ENCODE results near the gene SLC25A13. TPM values are rescaled to one million over a fixed set of nuclear protein-coding genes. Genes with fewer than 3 reads are reported as not detected.
A peak's percentile ranks its signal among the peaks of the same experiment; 100 is the strongest.
"Not testable (repeated sequence)": the region's sequence is repeated elsewhere in the genome, so short reads cannot be mapped to it uniquely, and the experiment has no call there.

Gene SLC25A13
- polyA plus RNA-seq, 1 of the 3 experiments (the other 2 are of a cell fraction) = 16.0 TPM

DNA sequence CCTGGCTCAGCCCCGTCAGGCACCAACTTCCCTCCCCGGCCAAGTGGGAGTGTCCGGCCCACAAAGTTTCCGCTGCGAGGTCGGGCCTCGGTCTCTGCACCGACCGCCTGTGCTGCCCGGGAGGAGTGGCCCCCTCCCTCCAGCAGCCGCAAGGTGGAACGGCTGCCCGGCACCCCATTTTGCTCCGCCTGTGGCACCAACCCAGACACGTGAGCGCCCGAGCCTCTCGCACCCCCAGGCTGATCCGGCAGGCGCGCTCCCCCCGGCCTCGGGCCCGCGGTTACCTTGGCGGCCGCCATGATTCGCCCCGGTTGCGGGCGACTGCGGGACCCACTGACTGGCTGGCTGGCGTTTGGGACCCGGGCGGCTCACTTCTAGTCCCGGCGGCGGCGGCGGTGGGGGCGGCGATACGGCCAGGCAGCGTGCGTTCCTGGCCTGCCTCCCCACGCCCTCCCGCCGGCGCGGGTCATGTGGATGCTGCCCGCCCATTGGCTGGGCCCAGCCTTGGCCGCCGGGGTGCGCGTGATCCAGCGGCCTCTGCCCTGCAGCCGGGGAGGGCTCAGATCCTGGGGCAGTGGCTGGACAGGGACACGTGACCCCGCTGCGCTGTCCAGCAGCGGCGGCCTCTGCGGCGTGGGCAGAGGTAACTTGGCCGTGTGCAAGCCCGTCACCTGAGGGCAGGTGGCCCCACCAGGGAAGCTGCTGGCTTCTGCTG lies at the start of gene SLC25A13 (continued):
- TF ChIP-seq EP300 (IDR thresholded peaks at IDR 0.05; ENCODE audit: borderline replicate concordance in 1 of 2, low read depth in 1 of 2, low read length in 1 of 2) (peak; percentile 41 to 51; a peak in 3 of 4 replicates), NRF1 (IDR thresholded peaks at IDR 0.05; ENCODE audit: low read depth, low read length) (peak; percentile 57), GATA2 (CRISPR knock-in tag; IDR thresholded peaks at IDR 0.05) (peak; percentile 33; the same call in 1 of the 2 replicates), FOXM1 (IDR thresholded peaks at IDR 0.05; ENCODE audit: low read depth) (no peak), JUND (IDR thresholded peaks at IDR 0.05) (no peak), NFIC (IDR thresholded peaks at IDR 0.05; ENCODE audit: borderline replicate concordance) (0 out of 2 replicates have a peak, but pooled peaks have one; percentile 30), MXI1 (IDR thresholded peaks at IDR 0.05; ENCODE audit: low read depth, low read length) (peak; percentile 95), FOSL2 (IDR thresholded peaks at IDR 0.05; ENCODE audit: borderline replicate concordance, low read depth) (no peak)
- TF ChIP-seq, protein P1, sequence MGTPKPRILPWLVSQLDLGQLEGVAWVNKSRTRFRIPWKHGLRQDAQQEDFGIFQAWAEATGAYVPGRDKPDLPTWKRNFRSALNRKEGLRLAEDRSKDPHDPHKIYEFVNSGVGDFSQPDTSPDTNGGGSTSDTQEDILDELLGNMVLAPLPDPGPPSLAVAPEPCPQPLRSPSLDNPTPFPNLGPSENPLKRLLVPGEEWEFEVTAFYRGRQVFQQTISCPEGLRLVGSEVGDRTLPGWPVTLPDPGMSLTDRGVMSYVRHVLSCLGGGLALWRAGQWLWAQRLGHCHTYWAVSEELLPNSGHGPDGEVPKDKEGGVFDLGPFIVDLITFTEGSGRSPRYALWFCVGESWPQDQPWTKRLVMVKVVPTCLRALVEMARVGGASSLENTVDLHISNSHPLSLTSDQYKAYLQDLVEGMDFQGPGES (IDR thresholded peaks at IDR 0.05; ENCODE audit: low read depth, low read length) = no peak
- TF ChIP-seq, protein P2, sequence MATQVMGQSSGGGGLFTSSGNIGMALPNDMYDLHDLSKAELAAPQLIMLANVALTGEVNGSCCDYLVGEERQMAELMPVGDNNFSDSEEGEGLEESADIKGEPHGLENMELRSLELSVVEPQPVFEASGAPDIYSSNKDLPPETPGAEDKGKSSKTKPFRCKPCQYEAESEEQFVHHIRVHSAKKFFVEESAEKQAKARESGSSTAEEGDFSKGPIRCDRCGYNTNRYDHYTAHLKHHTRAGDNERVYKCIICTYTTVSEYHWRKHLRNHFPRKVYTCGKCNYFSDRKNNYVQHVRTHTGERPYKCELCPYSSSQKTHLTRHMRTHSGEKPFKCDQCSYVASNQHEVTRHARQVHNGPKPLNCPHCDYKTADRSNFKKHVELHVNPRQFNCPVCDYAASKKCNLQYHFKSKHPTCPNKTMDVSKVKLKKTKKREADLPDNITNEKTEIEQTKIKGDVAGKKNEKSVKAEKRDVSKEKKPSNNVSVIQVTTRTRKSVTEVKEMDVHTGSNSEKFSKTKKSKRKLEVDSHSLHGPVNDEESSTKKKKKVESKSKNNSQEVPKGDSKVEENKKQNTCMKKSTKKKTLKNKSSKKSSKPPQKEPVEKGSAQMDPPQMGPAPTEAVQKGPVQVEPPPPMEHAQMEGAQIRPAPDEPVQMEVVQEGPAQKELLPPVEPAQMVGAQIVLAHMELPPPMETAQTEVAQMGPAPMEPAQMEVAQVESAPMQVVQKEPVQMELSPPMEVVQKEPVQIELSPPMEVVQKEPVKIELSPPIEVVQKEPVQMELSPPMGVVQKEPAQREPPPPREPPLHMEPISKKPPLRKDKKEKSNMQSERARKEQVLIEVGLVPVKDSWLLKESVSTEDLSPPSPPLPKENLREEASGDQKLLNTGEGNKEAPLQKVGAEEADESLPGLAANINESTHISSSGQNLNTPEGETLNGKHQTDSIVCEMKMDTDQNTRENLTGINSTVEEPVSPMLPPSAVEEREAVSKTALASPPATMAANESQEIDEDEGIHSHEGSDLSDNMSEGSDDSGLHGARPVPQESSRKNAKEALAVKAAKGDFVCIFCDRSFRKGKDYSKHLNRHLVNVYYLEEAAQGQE (IDR thresholded peaks at IDR 0.05; ENCODE audit: low read depth, low read length) = peak; percentile 99

DNA sequence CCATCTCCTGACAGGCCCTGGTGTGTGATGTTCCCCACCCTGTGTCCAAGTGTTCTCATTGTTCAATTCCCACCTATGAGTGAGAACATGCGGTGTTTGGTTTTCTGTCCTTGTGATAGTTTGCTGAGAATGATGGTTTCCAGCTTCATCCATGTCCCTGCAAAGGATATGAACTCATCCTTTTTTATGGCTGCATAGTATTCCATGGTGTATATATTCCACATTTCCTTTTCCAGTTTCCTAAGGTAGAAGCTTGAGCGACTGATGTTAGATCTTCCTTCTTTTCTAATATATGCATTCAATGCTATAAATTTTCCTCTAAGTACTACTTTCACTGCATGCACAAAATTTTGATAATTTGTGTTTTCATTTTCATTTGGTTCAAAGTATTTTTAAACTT lies 44.0 kb upstream of the SLC25A13 start:
- not testable (repeated sequence) for H4K20me1 ChIP-seq (ENCODE audit: insufficient read depth); H3K9ac ChIP-seq
- WGBS (ENCODE audit: low lambda C conversion rate) = 62% methylated on average over 2 of the region's 2 CpGs

More for the DNA sequence above, 44.0 kb upstream of the SLC25A13 start:
- H3F3A ChIP-seq (replicated peaks; ENCODE audit: insufficient read depth); CTCF ChIA-PET; H3K4me3 ChIP-seq (ENCODE audit: low read depth in 2 of 2, low read length in 1 of 2); H3K9me3 ChIP-seq; H3K9me2 ChIP-seq; H3K4me1 ChIP-seq (ENCODE audit: control insufficient read depth in 1 of 2, insufficient read depth in 2 of 2, low read depth in 1 of 2, low read length in 1 of 2); POLR2A ChIA-PET; H3K36me3 ChIP-seq (replicated peaks in 1 of 2; ENCODE audit: control insufficient read depth in 1 of 2, insufficient read depth in 2 of 2, low read length in 1 of 2); DNase-seq; H3K27me3 ChIP-seq (ENCODE audit: insufficient read depth); H2AFZ ChIP-seq (ENCODE audit: low read depth); H3K27ac ChIP-seq (ENCODE audit: low read depth in 2 of 2, low read length in 1 of 2); H3K79me2 ChIP-seq (ENCODE audit: insufficient read depth); H3K4me2 ChIP-seq: not testable (repeated sequence)
